Bronchial epithelial cell (primary cell): ENCODE data around the gene VEGFA. TPM values are rescaled to one million over a fixed set of nuclear protein-coding genes. Genes with fewer than 3 reads are reported as not detected.
A peak's percentile ranks its signal among the peaks of the same experiment; 100 is the strongest.

Source experiments
- DNase-seq: peaks from one replicate; pipeline ENCODE4 v3.0.0-alpha.2; 2010; ENCODE audit warnings: low read depth
- FAIRE-seq: peaks from 2 replicates; lab custom pipeline; 2011; peaks lifted over from hg19 to GRCh38; lab: Jason Lieb, UNC
- H3K27me3 ChIP-seq: 2 replicates; pipeline ENCODE4 v1.5.1; 2011; ENCODE audit warnings: low read length; ENCODE audit not compliant: control insufficient read depth, insufficient read depth
- H3K36me3 ChIP-seq: 2 replicates; pipeline ENCODE4 v1.5.1; 2011; ENCODE audit warnings: low read length; ENCODE audit not compliant: control insufficient read depth, insufficient read depth
- H3K4me3 ChIP-seq: 2 replicates; pipeline ENCODE4 v1.5.1; 2011; ENCODE audit warnings: mild to moderate bottlenecking, low read depth, low read length, control low read depth
- CTCF ChIP-seq: IDR thresholded peaks from 2 replicates; pipeline ENCODE4 v1.5.1; 2011; ENCODE audit warnings: mild to moderate bottlenecking, moderate library complexity, low read length, control low read depth, inconsistent platforms; ENCODE audit not compliant: insufficient read depth, severe bottlenecking
- total RNA-seq: library from RNA; depleted of rRNA; stranded (reverse); fragments of >200 nt; gene quantifications from 2 replicates; pipeline ENCODE4 v1.2.1, GENCODE V29; 2014

Gene VEGFA
- total RNA-seq, 1 donor from 2014 or later, result 391 TPM

DNA sequence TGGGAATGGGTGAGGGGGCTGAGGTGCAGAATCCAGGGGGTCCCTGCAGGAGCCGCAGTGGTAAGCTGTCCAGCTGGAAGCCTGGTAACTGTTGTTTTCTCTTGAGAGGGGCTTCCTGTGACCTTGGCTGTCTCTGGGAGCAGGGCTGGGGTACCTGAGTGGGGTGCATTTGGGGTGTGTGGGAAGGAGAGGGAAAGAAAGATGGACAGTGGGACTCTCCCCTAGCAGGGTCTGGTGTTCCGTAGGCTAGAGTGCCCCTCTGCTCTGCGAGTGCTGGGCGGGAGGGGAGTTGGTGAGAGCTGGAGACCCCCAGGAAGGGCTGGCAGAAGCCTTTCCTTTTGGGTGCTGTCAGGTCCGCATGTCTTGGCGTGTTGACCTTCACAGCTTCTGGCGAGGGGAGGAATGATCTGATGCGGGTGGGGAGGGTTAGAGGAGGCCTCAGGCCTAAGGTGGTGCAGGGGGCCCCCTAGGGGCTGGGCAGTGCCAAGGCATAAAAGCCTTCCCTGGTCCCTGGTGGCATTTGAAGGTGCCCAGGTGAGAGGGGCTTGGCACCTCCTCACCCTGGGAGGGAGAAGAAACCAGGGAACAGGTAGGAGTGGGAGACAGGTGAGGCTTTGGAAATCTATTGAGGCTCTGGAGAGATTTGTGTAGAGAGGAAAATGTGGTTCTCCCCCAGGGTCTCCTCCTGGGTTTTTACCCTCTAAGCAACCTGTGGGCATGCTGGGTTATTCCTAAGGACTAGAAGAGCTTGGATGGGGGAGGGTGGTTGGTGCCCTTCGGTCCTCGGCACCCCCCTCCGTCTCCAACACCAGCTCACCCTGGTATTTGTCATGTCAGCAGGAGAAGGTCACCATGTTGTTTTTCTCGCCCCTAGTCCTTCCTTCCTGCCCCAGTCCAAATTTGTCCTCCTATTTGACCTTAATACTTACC lies 3.3 kb downstream of the VEGFA start:
- Histone ChIP-seq H3K27me3 (no peaks in the 10 kb centered on the region), H3K36me3 (peaks cover 49% of the 10 kb centered on the region), H3K4me3 (peak overlapping the region; percentile 94)
- no peak for FAIRE-seq
- DNase-seq, result peak; percentile 60
- TF ChIP-seq CTCF, result peak; percentile 97

- H3K4me3 ChIP-seq, result peak overlapping the region; percentile 94
- DNase-seq (no peak), FAIRE-seq (no peak)
- no peak for TF ChIP-seq CTCF
- H3K27me3 ChIP-seq, result no peaks in the 10 kb centered on the region
- H3K36me3 ChIP-seq, result peaks cover 56% of the 10 kb centered on the region
These were observed 4.2 kb downstream of the VEGFA start for GRCh38 chr6:43773980-43774775.

DNA sequence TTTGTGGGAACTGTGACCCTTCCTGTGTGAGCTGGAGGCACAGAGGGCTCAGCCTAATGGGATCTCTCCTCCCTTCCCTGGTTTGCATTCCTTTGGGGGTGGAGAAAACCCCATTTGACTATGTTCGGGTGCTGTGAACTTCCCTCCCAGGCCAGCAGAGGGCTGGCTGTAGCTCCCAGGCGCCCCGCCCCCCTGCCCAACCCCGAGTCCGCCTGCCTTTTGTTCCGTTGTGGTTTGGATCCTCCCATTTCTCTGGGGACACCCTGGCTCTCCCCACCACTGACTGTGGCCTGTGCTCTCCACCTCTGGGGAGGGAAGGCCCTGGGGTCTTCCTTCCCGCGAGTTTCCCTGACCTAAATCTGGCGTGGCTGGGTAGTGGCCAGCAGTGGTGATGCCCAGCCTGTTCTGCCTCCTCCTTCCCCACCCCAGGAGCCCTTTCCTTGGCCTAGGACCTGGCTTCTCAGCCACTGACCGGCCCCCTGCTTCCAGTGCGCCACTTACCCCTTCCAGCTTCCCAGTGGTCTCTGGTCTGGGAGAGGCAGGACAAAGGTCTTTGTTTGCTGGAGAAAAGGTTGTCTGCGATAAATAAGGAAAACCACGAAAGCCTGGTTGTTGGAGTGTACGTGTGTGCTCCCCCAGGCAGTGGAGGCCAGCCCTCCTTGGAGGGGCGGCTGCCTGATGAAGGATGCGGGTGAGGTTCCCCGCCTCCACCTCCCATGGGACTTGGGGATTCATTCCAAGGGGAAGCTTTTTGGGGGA lies 4.9 kb downstream of the VEGFA start:
- FAIRE-seq (no peak), DNase-seq (peak; percentile 56)
- peaks cover 63% of the 10 kb centered on the region for H3K36me3 ChIP-seq
- H3K4me3 ChIP-seq, result no peak overlapping the region
- no peaks in the 10 kb centered on the region for H3K27me3 ChIP-seq
- TF ChIP-seq CTCF, result peak; percentile 94

- no peak for FAIRE-seq
- Histone ChIP-seq H3K4me3 (no peak overlapping the region), H3K36me3 (peaks cover 68% of the 10 kb centered on the region)
These were observed 5.5 kb downstream of the VEGFA start for GRCh38 chr6:43775535-43775885.

More at GRCh38 chr6:43775535-43775885, 5.5 kb downstream of the VEGFA start:
- no peaks in the 10 kb centered on the region for H3K27me3 ChIP-seq
- no peak for DNase-seq
- no peak for TF ChIP-seq CTCF
